GM12878 (cell line): Measurements from ENCODE around the gene GJA10. TPM values are rescaled to one million over a fixed set of nuclear protein-coding genes. Genes with fewer than 3 reads are reported as not detected.

ENCODE experiments used
- ATAC-seq: fragments of 200-7000 bp; cut with Tn5 transposase; 3 replicates; pipeline ENCODE4 v1.9.1; 2020; ENCODE audit warnings: mild to moderate bottlenecking, moderate library complexity
- BruUV-seq: library from RNA; stranded (reverse); fragments of 400-500 nt; replicated peaks from 2 replicates; lab custom pipeline; 2021; lab: Mats Ljungman, UMichigan
- CTCF ChIA-PET: fragments of 300-600 bp; sonication (Branson Sonifier 250); formaldehyde crosslinking; extraction: SDS; loops from one replicate; lab custom pipeline; 2021; ENCODE audit warnings: inconsistent platforms; lab: Yijun Ruan, JAX
- POLR2A ChIA-PET: fragments of 350-600 bp; formaldehyde crosslinking; extraction: SDS; loops from one replicate; lab custom pipeline; 2021; ENCODE audit warnings: inconsistent platforms; lab: Charles Lee
- RAD21 ChIA-PET: fragments of 300-600 bp; sonication (Branson Sonifier 250); formaldehyde crosslinking; loops from one replicate; lab custom pipeline; 2023; ENCODE audit warnings: antibody characterized with exemption; ENCODE audit not compliant: unreplicated experiment; lab: Charles Lee
- SMC1A ChIA-PET: fragments of 300-600 bp; sonication (Branson Sonifier 250); formaldehyde crosslinking; loops from one replicate; lab custom pipeline; 2023; ENCODE audit not compliant: unreplicated experiment, uncharacterized antibody; lab: Charles Lee
- DNase-seq: peaks from one replicate; pipeline ENCODE4 v3.0.0-alpha.2; 2011; ENCODE audit warnings: low read depth, low spot score
- FAIRE-seq: peaks from 3 replicates; lab custom pipeline; 2011; peaks lifted over from hg19 to GRCh38; lab: Jason Lieb, UNC
- H2AFZ ChIP-seq: 2 replicates; pipeline ENCODE4 v1.6.0; 2011; ENCODE audit warnings: low read depth, low read length, control low read depth; ENCODE audit not compliant: control insufficient read depth
- H3K27ac ChIP-seq: 2 replicates; pipeline ENCODE4 v1.5.1; 2011; ENCODE audit warnings: control low read depth; ENCODE audit not compliant: control insufficient read depth, insufficient read depth
- H3K27me3 ChIP-seq, 2 experiments: replicated peaks in 1 of 2; 2 replicates each; pipeline versions ENCODE4 v1.6.0 to v1.6.1; 2011; ENCODE audit warnings: low read length in 1 of 2; ENCODE audit not compliant: control insufficient read depth in 2 of 2, insufficient read depth in 2 of 2
- H3K36me3 ChIP-seq, 2 experiments: 2 replicates each; pipeline ENCODE4 v1.5.1; 2011; ENCODE audit warnings: low read length in 1 of 2; ENCODE audit not compliant: control insufficient read depth in 2 of 2, insufficient read depth in 2 of 2
- H3K4me1 ChIP-seq: 2 replicates; pipeline ENCODE4 v1.6.1; 2011; ENCODE audit warnings: mild to moderate bottlenecking, low read length, moderate library complexity, mixed read lengths; ENCODE audit not compliant: control insufficient read depth, insufficient read depth
- H3K4me2 ChIP-seq: 2 replicates; pipeline ENCODE4 v1.6.0; 2011; ENCODE audit warnings: control low read depth; ENCODE audit not compliant: control insufficient read depth, insufficient read depth
- H3K4me3 ChIP-seq: fragments of 200-600 bp; sonication (generic); 2 replicates; pipeline ENCODE4 v1.5.1; 2016
- H3K79me2 ChIP-seq: 2 replicates; pipeline ENCODE4 v1.6.0; 2011; ENCODE audit warnings: low read length; ENCODE audit not compliant: control insufficient read depth, insufficient read depth
- H3K9ac ChIP-seq: 2 replicates; pipeline ENCODE4 v1.8.0; 2011; ENCODE audit warnings: low read length, control low read depth, mixed read lengths; ENCODE audit not compliant: control insufficient read depth, insufficient read depth
- H3K9me3 ChIP-seq: replicated peaks from 3 replicates; pipeline ENCODE4 v1.5.1; 2011; ENCODE audit warnings: mild to moderate bottlenecking, low read length; ENCODE audit not compliant: control insufficient read depth, insufficient read depth
- H4K20me1 ChIP-seq: 2 replicates; pipeline ENCODE4 v1.6.0; 2011; ENCODE audit not compliant: control insufficient read depth, insufficient read depth
- ASH2L ChIP-seq: fragments of 300-600, 200-600 bp; sonication (generic); IDR thresholded peaks from 2 replicates; pipeline ENCODE4 v1.6.1; 2017; ENCODE audit warnings: low read depth, mild to moderate bottlenecking, borderline replicate concordance
- CHD4 ChIP-seq: fragments of 200-600 bp; sonication (generic); IDR thresholded peaks from 2 replicates; pipeline ENCODE4 v1.6.1; 2016; ENCODE audit warnings: mild to moderate bottlenecking
- CREB1 ChIP-seq: IDR thresholded peaks from 2 replicates; pipeline ENCODE4 v1.6.1; 2012; ENCODE audit warnings: low read depth, mild to moderate bottlenecking, inconsistent platforms
- EP300 ChIP-seq, 2 experiments: fragments of 150-350 bp in 1 of 2; IDR thresholded peaks; 2 replicates each; pipeline ENCODE4 v1.6.1; 2011 to 2012; ENCODE audit warnings: low read depth in 2 of 2, low read length in 2 of 2, borderline replicate concordance in 1 of 2, improper control_type of control experiment in 1 of 2, inconsistent platforms in 1 of 2; ENCODE audit not compliant: control insufficient read depth in 1 of 2
- LARP7 ChIP-seq: fragments of 450-650 bp; IDR thresholded peaks from 2 replicates; pipeline ENCODE4 v1.6.1; 2017; ENCODE audit warnings: mild to moderate bottlenecking
- MTA2 ChIP-seq: fragments of 450-650 bp; IDR thresholded peaks from 2 replicates; pipeline ENCODE4 v1.6.1; 2016; ENCODE audit warnings: low read depth, mild to moderate bottlenecking, moderate library complexity
- MXI1 ChIP-seq: fragments of 150-350 bp; IDR thresholded peaks from 2 replicates; pipeline ENCODE4 v1.6.1; 2011; ENCODE audit warnings: low read depth, mild to moderate bottlenecking, inconsistent platforms, low read length, improper control_type of control experiment
- NBN ChIP-seq: fragments of 450-650 bp; IDR thresholded peaks from 2 replicates; pipeline ENCODE4 v1.6.1; 2016
- NFYB ChIP-seq: IDR thresholded peaks from 2 replicates; pipeline ENCODE4 v1.6.1; 2011; ENCODE audit warnings: low read depth, mild to moderate bottlenecking, low read length, improper control_type of control experiment, moderate library complexity; ENCODE audit not compliant: insufficient read depth
- NRF1 ChIP-seq: conservative IDR thresholded peaks from 2 replicates; pipeline ENCODE4 v1.6.1; 2011; ENCODE audit warnings: mild to moderate bottlenecking, low read depth, low read length, improper control_type of control experiment
- SPI1 ChIP-seq: IDR thresholded peaks from 2 replicates; pipeline ENCODE4 v1.6.1; 2011; ENCODE audit warnings: low read depth, mild to moderate bottlenecking, low read length, moderate library complexity, borderline replicate concordance; ENCODE audit not compliant: insufficient read depth
- TCF7 ChIP-seq: IDR thresholded peaks from 2 replicates; pipeline ENCODE4 v1.6.1; 2014; ENCODE audit warnings: antibody characterized with exemption, borderline replicate concordance
- WRNIP1 ChIP-seq: IDR thresholded peaks from 2 replicates; pipeline ENCODE4 v1.6.1; 2011; ENCODE audit warnings: low read depth, low read length, improper control_type of control experiment, borderline replicate concordance
- WGBS: methylation state at CpG from one replicate; pipeline ENCODE4 v1.1.6; 2016; ENCODE audit warnings: low lambda C conversion rate; ENCODE audit not compliant: insufficient replicate concordance, insufficient coverage; ENCODE audit errors: missing lambda C conversion rate; 5-methylcytosine and 5-hydroxymethylcytosine counted together
- in situ Hi-C: fragments of 300-500 bp; cut with MboI; formaldehyde crosslinking; loops from 9 replicates; pipeline ENCODE4 v1.14.3; 2018; ENCODE audit warnings: mixed read lengths
- intact Hi-C: fragments of 100-400 bp; cut with micrococcal nuclease; formaldehyde crosslinking; loops from one replicate; pipeline ENCODE4 v1.14.2; 2022; ENCODE audit not compliant: unreplicated experiment
- polyA plus RNA-seq, 11 experiments: library from polyadenylated mRNA; depleted of rRNA in 4 of 11; unstranded in 6 of 11; stranded (reverse) in 5 of 11; fragments of >200 nt; fragmentation: Nextera tagmentation in 4 of 11; fragmentation: Illumina TruSeq in 1 of 11; extraction: Ambion mirVana in 4 of 11; extraction: Trizol in 1 of 11; gene quantifications; 1 replicate in 1 of 11; 2 replicates in 10 of 11; pipeline versions ENCODE4 v1.2.1 to v1.2.3, GENCODE V29; 2011 to 2016; ENCODE audit warnings: inconsistent platforms in 2 of 11, missing spikeins in 2 of 11, low read depth in 1 of 11
- total RNA-seq, 4 experiments: library from RNA; depleted of rRNA in 3 of 4; stranded (reverse); fragments of >200 nt in 3 of 4; fragmentation: Illumina TruSeq in 1 of 4; extraction: Trizol in 1 of 4; gene quantifications; 2 replicates each; pipeline versions ENCODE4 v1.2.1 to v1.2.3, GENCODE V29; 2013 to 2021
- TF ChIP-seq, protein P1 (sequence below): fragments of 450-650 bp; IDR thresholded peaks from 2 replicates; pipeline ENCODE4 v1.6.1; 2014; ENCODE audit warnings: mild to moderate bottlenecking
- TF ChIP-seq, protein P2 (sequence below): fragments of 150-350 bp; IDR thresholded peaks from 2 replicates; pipeline ENCODE4 v1.6.1; 2014; ENCODE audit warnings: mild to moderate bottlenecking, low read depth, low read length

The GJA10 gene
- total and polyA plus RNA-seq, 10 of the 15 experiments (the other 5 are each of a cell fraction or from before 2014, with no cell fraction given) = not detected

DNA sequence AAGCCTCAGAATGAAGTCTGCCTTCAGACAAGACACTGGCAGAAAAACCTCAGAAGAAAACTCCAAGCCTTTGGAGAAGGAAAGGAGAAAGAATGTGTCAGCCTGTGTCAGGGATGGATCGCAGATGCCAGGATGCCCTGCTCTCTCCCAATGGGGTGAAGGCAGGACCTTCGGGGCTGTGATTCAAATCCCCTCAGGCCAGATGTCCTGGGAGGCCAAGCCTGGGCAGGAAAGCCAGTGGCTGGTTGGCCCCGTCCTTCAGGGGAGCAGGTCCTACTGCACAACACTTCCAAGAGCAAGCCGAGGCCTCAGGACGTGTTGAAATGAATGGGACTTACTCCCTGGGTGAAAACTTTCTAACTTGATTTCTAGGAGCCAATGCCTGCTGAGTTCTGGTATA, 36.5 kb downstream of the GJA10 start:
- TF ChIP-seq NFYB = no peak
- TF ChIP-seq NBN = no peak
- TF ChIP-seq WRNIP1 = no peak
- no peak for TF ChIP-seq ASH2L
- TF ChIP-seq, all 136 proteins: peak for 0
- Histone ChIP-seq H3K9ac (no peak overlapping the region), H3K36me3 (no peaks in the 10 kb centered on the region), H4K20me1 (no peaks in the 10 kb centered on the region), H3K4me2 (no peak overlapping the region), H3K9me3 (no peaks in the 10 kb centered on the region), H3K4me3 (no peak overlapping the region), H3K27ac (no peak overlapping the region), H2AFZ (no peak overlapping the region), H3K27me3 (peaks cover 0 to 2% of the 10 kb centered on the region in 2 experiments; a peak in 2 of 4 replicates), H3K4me1 (no peaks in the 10 kb centered on the region), H3K79me2 (no peaks in the 10 kb centered on the region)
- no peak for ATAC-seq
- in situ Hi-C loops (no loop called here), intact Hi-C loops (no loop called here)
- SMC1A ChIA-PET = interaction anchor here (1.3 kb wide), 1 partner anchor 110 kb away, joined by 3 read pairs; no protein-coding TSS in a partner anchor
- WGBS = 44% methylated on average over 5 of the region's 5 CpGs
- POLR2A ChIA-PET = interaction anchor here (0.7 kb wide), 1 partner anchor 493 kb away, joined by 3 read pairs; no protein-coding TSS in a partner anchor
- CTCF ChIA-PET = interaction anchor here (1.2 to 2.1 kb wide), 2 partner anchors 10 to 548 kb away, joined by 3 to 8 read pairs; no protein-coding TSS in a partner anchor
- DNase-seq = no peak
- BruUV-seq = no TSS peak
- no peak for FAIRE-seq
- RAD21 ChIA-PET = no interaction called here

DNA sequence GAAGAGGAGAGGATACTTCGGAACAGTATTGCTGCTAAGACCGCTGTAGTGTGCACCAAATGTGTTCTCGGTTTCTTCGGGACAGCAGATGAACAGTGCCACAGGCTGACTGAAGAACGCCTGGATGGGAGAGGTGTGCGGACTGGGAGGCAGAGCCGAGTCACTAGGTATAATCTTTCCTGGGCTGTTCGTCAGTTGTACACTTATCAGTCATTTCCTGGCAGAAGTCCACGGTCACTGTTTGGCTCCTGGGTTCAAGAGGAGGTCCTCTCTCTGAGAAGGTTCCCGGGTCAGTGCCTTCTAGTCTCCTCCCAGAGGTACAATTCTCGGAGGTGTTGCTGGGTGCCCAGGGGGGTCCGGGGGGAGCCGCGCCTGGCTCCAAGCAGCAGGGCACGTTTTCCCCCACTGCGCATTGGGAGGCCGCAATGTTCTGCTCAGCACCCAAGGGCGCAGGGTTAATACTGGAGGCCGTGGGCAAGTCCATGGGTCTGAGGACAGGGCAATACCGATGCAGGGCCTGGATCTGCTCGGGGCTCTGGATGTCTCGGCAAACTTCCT, 38.1 kb downstream of the GJA10 start:
- no peaks in the 10 kb centered on the region for H4K20me1 ChIP-seq
- 66% methylated on average over 22 of the region's 22 CpGs for WGBS

More for the DNA sequence above, 38.1 kb downstream of the GJA10 start:
- Histone ChIP-seq H2AFZ (no peak overlapping the region), H3K27me3 (peaks cover 0 to 2% of the 10 kb centered on the region in 2 experiments; a peak in 2 of 4 replicates), H3K4me3 (no peak overlapping the region), H3K36me3 (no peaks in the 10 kb centered on the region), H3K4me1 (no peaks in the 10 kb centered on the region), H3K9me3 (no peaks in the 10 kb centered on the region), H3K9ac (no peak overlapping the region), H3K4me2 (no peak overlapping the region), H3K79me2 (no peaks in the 10 kb centered on the region), H3K27ac (no peak overlapping the region)
- intact Hi-C loops (no loop called here), in situ Hi-C loops (no loop called here)
- SMC1A ChIA-PET = no interaction called here
- BruUV-seq = no TSS peak
- CTCF ChIA-PET = no interaction called here
- RAD21 ChIA-PET = no interaction called here
- POLR2A ChIA-PET = no interaction called here
- ATAC-seq (no peak), DNase-seq (no peak), FAIRE-seq (no peak)
- TF ChIP-seq MTA2 = no peak
- no peak for TF ChIP-seq CREB1
- TF ChIP-seq EP300 (IDR thresholded peaks at IDR 0.05; ENCODE audit: borderline replicate concordance in 1 of 2, control insufficient read depth in 1 of 2, low read depth in 2 of 2, low read length in 2 of 2) = no peak
- TF ChIP-seq, protein P1, sequence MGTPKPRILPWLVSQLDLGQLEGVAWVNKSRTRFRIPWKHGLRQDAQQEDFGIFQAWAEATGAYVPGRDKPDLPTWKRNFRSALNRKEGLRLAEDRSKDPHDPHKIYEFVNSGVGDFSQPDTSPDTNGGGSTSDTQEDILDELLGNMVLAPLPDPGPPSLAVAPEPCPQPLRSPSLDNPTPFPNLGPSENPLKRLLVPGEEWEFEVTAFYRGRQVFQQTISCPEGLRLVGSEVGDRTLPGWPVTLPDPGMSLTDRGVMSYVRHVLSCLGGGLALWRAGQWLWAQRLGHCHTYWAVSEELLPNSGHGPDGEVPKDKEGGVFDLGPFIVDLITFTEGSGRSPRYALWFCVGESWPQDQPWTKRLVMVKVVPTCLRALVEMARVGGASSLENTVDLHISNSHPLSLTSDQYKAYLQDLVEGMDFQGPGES = no peak
- no peak for TF ChIP-seq MXI1
- no peak for TF ChIP-seq CHD4
- TF ChIP-seq NRF1 = no peak
- TF ChIP-seq, protein P2, sequence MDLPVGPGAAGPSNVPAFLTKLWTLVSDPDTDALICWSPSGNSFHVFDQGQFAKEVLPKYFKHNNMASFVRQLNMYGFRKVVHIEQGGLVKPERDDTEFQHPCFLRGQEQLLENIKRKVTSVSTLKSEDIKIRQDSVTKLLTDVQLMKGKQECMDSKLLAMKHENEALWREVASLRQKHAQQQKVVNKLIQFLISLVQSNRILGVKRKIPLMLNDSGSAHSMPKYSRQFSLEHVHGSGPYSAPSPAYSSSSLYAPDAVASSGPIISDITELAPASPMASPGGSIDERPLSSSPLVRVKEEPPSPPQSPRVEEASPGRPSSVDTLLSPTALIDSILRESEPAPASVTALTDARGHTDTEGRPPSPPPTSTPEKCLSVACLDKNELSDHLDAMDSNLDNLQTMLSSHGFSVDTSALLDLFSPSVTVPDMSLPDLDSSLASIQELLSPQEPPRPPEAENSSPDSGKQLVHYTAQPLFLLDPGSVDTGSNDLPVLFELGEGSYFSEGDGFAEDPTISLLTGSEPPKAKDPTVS = no peak
- TF ChIP-seq TCF7 = no peak
- no peak for TF ChIP-seq LARP7
- no peak for TF ChIP-seq SPI1
